ENCODE data around the gene JAG2.
"Not testable (repeated sequence)": the region's sequence is repeated elsewhere in the genome, so short reads cannot be mapped to it uniquely, and the experiment has no call there.

Gene JAG2

DNA sequence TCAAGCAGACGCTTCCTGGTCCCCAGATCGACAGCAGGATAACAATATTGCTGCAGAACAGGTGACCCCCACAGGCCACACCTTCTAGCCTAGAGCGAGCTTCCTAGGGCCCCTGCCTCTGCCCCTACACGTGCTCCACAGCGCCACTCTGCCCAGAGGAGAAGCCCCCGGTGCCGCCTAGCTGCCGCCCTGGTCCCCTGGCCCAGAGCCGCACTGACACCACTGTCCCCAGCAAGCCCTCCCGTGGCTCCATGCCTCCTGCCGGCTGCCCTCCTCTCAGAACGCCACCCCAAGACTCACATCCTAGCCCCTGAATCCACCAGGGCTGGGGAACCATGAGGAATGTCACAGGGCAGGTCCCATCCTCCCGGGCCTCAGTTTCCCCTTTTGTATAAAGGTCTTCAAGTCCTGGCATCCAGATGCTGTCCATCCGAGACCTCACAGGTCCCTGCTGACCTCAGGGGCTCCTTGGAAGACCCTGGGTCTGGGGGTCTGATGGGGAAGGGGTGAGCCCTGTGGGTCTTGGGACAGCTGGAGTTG is 31.0 kb downstream of the JAG2 start:
- peak; percentile 24 for DNase-seq

GRCh38 chr14:105136401-105137322 is 31.9 kb downstream of the JAG2 start:
- peak; percentile 55 for DNase-seq

DNA sequence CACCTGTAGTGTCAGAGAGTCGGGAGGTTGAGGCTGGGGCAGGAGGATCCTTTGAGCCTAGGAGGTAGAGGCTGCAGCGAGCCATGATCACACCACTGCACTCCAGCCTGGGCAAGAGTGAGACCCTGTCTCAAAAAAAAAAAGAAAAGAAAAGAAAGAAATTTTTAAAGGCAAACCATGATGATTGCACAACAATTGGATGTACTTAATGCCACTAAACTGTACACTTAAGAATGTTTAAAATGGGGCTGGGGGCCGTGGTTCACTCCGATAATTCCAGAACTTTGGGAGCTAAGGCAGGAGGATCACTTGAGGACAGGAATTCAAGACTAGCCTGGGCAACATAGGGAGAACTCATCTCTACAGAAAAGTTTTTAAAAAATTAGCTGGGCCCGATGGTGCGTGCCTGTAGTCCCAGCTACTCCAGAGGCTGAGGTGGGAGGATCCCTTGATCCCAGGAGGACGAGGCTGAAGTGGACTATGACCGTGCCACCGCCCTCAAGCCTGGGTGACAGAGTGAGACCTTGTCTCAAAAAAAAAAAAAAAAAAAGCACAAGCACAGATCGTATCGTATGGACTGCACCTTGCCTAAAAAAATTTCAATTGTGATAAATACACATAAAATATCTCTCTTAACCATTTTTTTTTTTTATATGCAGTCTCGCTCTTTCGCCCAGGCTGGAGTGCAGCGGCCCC is 32.7 kb downstream of the JAG2 start:
- peak; percentile 24 for DNase-seq

DNA sequence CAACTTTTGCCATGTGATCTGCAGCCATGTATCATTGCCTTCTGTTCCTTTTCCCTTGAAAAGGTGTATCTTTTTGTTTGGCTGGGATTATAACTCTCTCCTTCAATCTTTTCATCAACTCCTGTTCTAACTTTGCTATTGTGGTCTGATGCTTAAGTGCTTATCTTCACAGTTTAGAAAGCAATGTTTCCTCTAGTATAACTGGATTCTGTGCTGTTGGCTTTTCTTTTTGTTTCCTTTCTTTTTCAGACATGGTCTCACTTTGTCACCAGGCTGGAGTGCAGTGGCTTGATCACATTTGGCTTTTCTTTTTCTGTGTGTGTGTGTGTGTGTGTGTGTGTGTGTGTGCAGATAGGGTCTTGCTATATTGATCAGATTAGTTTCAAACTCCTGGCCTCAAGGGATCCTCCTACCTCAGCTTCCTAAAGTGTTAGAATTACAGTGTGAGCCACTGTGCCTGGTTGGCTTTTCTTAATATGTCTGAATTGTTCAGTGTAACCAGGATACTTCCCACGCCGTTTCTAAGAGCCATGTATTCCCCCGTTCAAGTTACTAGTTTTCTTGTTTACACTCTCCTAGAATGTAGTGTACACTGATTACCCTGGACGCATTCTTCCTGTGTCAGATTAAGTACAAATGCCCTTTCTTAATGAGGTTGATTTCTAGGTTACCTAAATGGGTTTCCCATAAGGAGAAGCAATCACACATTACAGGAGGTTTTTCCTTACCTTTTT is 35.5 kb downstream of the JAG2 start:
- peak; percentile 3 for DNase-seq

DNA sequence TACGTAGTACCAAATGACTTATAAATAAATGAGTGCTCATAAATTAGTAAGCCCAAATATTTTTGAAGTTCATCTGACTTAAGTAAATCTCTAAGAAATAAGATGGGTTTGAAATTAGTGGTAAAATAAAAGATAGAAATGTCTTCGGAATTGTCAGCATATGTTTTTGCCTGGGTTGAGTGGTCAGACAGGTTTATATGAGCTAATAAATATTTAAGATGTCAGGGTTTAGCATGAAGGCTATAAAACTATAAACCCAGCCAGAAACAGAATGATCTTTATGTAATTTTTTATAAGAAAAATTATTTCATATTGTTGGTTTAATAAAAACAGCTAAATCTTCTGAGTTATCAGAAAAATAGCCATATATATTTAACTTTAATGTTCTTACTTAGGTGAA is 37.3 kb downstream of the JAG2 start:
- DNase-seq, result no peak

DNA sequence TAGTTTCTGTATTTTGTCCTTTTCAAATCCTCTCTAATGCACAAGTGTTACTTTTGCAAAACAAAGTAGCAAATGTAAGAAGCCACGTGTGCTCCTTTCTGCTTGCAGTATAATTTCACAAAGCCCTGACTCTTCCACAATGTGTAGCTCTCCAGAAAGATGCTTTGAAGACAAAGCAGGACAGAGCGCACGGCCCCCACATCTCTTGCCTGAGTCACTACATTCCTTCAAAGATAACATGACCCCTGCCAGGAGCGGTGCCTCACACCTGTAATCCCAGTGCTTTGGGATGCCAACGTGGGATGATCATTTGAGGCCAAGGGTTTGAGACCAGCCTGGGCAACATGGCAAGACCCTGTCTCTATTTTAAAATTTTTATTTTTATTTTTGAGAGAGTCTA is 40.5 kb downstream of the JAG2 start:
- DNase-seq, result no peak

GRCh38 chr14:105126981-105127329 is 41.6 kb downstream of the JAG2 start:
- no peak for DNase-seq

- no peak for DNase-seq
These were observed 42.2 kb downstream of the JAG2 start for GRCh38 chr14:105126126-105126980.

GRCh38 chr14:105124823-105125222 is 43.8 kb downstream of the JAG2 start:
- DNase-seq, result no peak

GRCh38 chr14:105123981-105124765 is 44.4 kb downstream of the JAG2 start:
- no peak for DNase-seq

GRCh38 chr14:105123064-105123665 is 45.4 kb downstream of the JAG2 start:
- no peak for DNase-seq

DNA sequence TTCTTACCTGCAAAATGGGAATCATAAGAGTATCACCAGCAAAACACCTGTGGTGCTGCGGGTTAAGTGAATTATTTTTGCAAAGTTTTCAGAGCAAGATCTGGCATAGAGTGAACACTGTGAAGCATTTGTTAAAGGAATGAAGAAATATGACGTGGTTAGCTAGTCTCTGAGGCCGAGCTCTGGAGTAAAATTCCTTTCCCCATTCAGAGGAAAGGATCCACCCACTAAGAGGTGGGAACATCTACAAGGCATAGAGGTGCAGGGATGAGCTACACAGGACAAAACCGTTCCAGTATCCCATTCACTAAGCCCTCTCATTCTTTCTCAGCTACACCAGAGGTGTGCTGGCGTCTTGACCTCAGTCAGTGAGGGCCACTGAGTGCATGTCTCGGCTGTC is 48.5 kb downstream of the JAG2 start:
- DNase-seq, result no peak

GRCh38 chr14:105119408-105120025 is 49.1 kb downstream of the JAG2 start:
- no peak for DNase-seq

DNA sequence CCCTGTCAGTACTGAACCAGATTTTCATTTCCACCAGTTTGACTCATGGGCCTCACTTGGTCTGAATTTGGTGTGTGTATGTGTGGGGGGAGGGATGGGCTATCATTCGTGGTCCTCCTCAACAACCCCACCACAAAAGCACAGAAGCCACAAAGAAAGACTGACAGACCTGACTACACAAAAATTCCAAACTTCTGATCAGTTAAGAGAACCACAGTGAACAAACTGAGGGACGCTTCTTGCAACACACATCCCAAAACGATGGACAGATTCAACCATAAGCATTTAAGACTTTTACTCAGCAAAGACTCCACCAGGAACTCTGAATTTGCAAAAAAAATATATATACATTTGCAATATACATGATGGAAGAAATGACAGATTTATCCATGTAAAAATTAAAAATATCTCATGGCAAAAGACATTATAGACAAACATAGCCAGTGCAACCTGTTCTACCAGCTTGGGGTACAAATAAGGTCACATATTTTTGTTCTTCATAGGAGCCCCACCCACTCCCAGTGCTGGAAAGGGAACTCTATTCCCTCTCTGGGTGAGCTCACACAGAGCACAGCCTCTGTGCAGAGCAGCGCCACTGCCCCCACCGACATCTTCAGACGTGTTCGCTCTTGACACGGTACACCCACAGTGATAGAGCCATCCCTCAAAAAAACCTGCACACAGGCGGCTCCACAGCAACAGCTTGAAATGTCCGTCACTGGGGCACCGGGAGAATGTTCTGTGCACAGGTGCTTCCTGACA is 49.7 kb downstream of the JAG2 start:
- no peak for DNase-seq

- no peak for DNase-seq
These were observed 50.7 kb downstream of the JAG2 start for GRCh38 chr14:105117710-105118385.

- DNase-seq, result no peak
These were observed 51.3 kb downstream of the JAG2 start for GRCh38 chr14:105117257-105117646.

DNA sequence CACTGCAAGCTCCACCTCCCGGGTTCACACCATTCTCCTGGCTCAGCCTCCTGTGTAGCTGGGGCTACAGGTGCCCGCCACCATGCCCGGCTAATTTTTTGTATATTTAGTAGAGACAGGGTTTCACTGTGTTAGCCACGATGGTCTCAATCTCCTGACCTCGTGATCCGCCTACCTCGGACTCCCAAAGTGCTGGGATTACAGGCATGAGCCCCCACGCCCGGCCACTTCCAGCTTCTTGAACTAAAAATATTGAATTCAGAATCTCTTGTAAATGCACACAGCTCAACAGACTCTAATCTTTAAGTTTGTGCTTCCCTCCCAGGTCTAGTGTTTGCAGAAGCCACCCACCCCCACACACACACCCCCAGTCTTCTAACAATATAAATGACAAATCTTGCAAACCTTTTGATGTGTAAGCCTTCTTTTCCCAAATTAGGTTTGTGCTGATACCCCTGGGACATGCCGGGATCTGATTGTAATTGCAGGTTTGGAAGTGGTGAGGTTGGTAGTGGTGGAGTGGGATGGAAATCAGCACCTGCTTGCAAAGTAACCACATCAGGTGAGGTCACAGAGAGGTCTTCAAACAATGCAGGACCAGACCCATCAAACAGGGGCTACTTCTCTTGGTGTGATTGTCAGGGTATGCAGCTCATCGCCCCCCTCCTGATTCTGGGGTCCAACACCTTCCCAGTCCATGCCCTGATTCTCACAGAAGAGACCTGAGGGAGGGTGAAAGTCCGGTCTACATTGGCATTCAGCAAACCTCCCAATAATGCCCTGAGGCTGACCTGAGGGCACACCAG is 51.9 kb downstream of the JAG2 start:
- no peak for DNase-seq

DNA sequence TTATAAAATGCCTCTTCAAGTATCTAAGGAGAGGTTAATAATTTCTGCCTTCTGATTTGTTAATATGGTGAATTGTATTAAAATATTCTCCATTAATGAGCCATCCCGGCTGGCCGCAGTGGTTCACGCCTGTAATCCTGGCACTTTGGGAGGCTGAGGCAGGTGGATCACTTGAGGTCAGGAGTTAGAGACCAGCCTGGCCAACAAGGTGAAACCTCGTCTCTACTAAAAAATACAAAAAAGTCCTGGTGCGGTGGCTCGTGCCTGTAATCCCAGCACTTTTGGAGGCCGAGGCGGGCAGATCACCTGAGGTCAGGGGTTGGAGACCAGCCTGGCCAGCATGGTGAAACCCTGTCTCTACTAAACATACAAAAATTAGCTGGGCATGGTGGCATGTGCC is 59.3 kb downstream of the JAG2 start:
- not testable (repeated sequence) for DNase-seq

Measured in activated effector memory CD4-positive, alpha-beta T cell treated with anti-CD3 and anti-CD28 coated beads, Interleukin-2, amount 50 U/mL, for 16 hours (primary cell).